Osteoblast (primary cell): Measurements from ENCODE around the gene HOXA1. TPM values are rescaled to one million over a fixed set of nuclear protein-coding genes. Genes with fewer than 3 reads are reported as not detected.

Experiments
- DNase-seq: peaks from one replicate; pipeline ENCODE4 v3.0.0; 2011; ENCODE audit warnings: low spot score, mixed read lengths; ENCODE audit not compliant: insufficient read length; ENCODE audit errors: missing footprints
- H2AFZ ChIP-seq: 2 replicates; pipeline ENCODE4 v1.6.0; 2011; ENCODE audit warnings: mild to moderate bottlenecking, low read length
- H3K27ac ChIP-seq: 2 replicates; pipeline ENCODE4 v1.5.1; 2011; ENCODE audit warnings: mild to moderate bottlenecking, low read depth, low read length, moderate library complexity
- H3K27me3 ChIP-seq: 2 replicates; pipeline ENCODE4 v1.6.0; 2012; ENCODE audit warnings: mild to moderate bottlenecking, control low read depth, inconsistent platforms, low read length, moderate library complexity; ENCODE audit not compliant: insufficient read depth
- H3K36me3 ChIP-seq: 2 replicates; pipeline ENCODE4 v1.5.1; 2011; ENCODE audit warnings: mild to moderate bottlenecking, low read length, control low read depth, moderate library complexity; ENCODE audit not compliant: insufficient read depth
- H3K4me1 ChIP-seq: 2 replicates; pipeline ENCODE4 v1.5.1; 2011; ENCODE audit warnings: mild to moderate bottlenecking, low read length, control low read depth, moderate library complexity; ENCODE audit not compliant: insufficient read depth
- H3K4me2 ChIP-seq: 2 replicates; pipeline ENCODE4 v1.6.0; 2011; ENCODE audit warnings: mild to moderate bottlenecking, low read length; ENCODE audit not compliant: insufficient read depth
- H3K4me3 ChIP-seq: fragments of 200-600 bp; sonication (generic); 3 replicates; pipeline ENCODE4 v1.5.1; 2012; ENCODE audit warnings: mild to moderate bottlenecking, low read length, inconsistent platforms; ENCODE audit not compliant: insufficient read depth
- H3K79me2 ChIP-seq: 2 replicates; pipeline ENCODE4 v1.6.0; 2012; ENCODE audit warnings: mild to moderate bottlenecking, low read length, control low read depth, inconsistent platforms; ENCODE audit not compliant: insufficient read depth
- H3K9me3 ChIP-seq: 2 replicates; pipeline ENCODE4 v1.5.1; 2011; ENCODE audit warnings: low read depth, low read length, control low read depth
- H4K20me1 ChIP-seq: 2 replicates; pipeline ENCODE4 v1.6.0; 2012; ENCODE audit warnings: mild to moderate bottlenecking, low read length, control low read depth; ENCODE audit not compliant: insufficient read depth
- total RNA-seq: library from RNA; depleted of rRNA; stranded (reverse); fragments of >200 nt; gene quantifications from 2 replicates; pipeline ENCODE4 v1.2.3, GENCODE V29; 2012
- TF ChIP-seq, protein P1 (sequence below): IDR thresholded peaks from 2 replicates; pipeline ENCODE4 v1.5.1; 2011; ENCODE audit warnings: mild to moderate bottlenecking, low read depth, low read length, moderate library complexity; ENCODE audit errors: extremely low read depth

HOXA1 gene
- total RNA-seq, 1 donor: 0.72 TPM

DNA sequence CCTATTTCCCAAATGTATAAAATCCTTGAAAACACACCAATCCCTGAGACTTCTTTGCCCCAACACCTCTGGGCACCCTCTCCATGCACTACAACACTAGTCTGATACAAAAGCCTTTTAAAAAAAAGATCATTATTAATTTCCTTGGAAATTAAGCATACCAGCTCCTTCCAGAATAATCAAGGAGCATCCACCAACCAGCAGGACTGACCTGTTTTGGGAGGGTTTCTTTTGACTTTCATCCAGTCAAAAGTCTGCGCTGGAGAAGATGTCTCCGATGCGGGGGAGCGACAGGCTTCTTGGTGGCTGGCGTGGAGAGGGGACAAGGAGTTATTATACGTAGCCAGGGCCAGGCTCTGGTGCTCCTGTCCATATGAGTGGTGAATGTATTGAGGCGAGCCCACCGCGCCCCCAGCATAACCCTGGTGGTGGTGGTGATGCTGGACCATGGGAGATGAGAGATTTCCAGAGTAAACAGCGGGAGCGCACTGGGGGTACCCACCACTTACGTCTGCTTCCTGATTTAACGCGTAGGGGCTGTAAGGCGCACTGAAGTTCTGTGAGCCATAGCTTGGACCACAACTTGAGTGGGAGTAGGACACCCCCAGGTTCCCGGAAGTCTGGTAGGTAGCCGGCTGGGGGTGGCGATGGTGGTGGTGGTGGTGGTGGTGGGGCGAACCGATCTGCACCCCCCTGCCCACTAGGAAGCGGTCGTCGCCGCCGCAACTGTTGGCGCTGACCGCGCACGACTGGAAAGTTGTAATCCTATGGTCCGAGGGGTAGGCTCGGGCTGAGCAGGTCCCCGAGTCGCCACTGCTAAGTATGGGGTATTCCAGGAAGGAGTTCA is 527 bp downstream of the HOXA1 start:
- Histone ChIP-seq H3K9me3 (no peaks in the 10 kb centered on the region), H3K4me3 (peak overlapping the region; percentile 92), H3K27ac (peak overlapping the region; percentile 68), H4K20me1 (peaks cover 13% of the 10 kb centered on the region), H2AFZ (peak overlapping the region; percentile 94), H3K79me2 (peaks cover 53% of the 10 kb centered on the region), H3K27me3 (no peaks in the 10 kb centered on the region), H3K36me3 (peaks cover 12% of the 10 kb centered on the region), H3K4me1 (peaks cover 26% of the 10 kb centered on the region), H3K4me2 (peak overlapping the region; percentile 89)
- TF ChIP-seq, protein P1, sequence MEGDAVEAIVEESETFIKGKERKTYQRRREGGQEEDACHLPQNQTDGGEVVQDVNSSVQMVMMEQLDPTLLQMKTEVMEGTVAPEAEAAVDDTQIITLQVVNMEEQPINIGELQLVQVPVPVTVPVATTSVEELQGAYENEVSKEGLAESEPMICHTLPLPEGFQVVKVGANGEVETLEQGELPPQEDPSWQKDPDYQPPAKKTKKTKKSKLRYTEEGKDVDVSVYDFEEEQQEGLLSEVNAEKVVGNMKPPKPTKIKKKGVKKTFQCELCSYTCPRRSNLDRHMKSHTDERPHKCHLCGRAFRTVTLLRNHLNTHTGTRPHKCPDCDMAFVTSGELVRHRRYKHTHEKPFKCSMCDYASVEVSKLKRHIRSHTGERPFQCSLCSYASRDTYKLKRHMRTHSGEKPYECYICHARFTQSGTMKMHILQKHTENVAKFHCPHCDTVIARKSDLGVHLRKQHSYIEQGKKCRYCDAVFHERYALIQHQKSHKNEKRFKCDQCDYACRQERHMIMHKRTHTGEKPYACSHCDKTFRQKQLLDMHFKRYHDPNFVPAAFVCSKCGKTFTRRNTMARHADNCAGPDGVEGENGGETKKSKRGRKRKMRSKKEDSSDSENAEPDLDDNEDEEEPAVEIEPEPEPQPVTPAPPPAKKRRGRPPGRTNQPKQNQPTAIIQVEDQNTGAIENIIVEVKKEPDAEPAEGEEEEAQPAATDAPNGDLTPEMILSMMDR: no peak
- DNase-seq: peak; percentile 80

DNA sequence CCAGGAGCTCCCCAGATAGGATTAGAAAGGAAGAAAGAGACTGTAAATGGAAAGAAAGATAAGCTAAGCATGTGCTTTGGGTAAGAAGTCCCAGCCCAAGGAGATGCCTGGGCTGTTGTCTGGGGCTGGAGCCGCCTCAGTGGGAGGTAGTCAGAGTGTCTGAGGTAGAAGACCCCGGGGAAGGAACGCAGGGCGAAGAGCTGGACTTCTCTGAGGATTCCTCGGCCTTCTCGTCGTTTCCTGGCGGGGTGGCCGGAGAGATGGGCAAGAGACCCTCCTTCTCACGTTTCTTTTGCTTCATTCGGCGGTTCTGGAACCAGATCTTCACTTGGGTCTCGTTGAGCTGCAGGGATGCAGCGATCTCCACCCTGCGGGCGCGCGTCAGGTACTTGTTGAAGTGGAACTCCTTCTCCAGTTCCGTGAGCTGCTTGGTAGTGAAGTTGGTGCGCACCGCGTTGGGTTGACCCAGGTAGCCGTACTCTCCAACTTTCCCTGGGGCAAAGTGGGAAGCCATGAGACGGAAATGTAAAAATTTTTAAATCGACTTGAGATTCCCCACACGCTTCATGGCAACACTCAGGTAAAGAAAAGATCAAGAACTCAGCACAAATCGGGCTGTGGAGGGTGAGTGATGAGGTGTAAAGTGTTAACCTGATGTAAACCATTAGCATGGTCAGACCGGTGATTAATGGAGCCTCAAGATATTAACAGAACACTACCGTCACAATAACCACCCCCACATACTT is 1.3 kb downstream of the HOXA1 start:
- Histone ChIP-seq H4K20me1 (peaks cover 12% of the 10 kb centered on the region), H3K4me3 (peak overlapping the region; percentile 92), H2AFZ (no peak overlapping the region), H3K9me3 (no peaks in the 10 kb centered on the region), H3K36me3 (peaks cover 7% of the 10 kb centered on the region), H3K27me3 (no peaks in the 10 kb centered on the region), H3K27ac (no peak overlapping the region), H3K4me2 (peak overlapping the region; percentile 89), H3K4me1 (peaks cover 26% of the 10 kb centered on the region), H3K79me2 (peaks cover 51% of the 10 kb centered on the region)
- no peak for DNase-seq
- TF ChIP-seq, protein P1: no peak

DNA sequence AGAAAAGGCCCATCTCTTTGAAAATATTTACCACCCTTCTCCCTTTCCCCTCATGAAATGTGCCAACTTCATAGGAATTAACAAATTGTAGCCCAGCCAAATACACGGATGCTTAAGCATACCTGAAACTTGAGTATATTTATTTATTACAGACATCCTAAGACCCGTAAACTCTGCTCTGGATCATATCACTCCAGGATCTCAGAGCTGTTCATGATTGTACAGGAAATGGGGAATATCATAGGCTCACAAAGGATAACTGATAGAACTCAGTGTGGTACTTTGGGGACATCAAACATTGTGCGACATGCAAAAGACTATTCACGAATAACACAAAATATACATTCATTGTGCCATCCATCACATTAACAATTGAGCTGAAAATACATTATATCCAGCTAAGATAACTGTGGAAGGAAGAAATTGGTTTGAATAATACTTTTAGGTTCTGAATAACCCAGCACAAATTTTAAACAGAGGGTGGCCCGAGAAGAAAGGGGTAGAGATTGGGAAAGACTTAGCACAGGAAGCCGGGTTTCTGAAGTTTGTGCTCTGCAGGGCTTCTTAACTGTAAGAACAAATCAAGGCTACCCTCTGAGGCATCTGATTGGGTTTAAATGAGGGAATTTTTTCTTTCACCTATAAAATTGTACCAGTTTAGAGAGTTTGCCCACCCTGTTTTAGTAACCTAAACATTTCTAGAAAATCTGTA is 2.5 kb downstream of the HOXA1 start:
- no peaks in the 10 kb centered on the region for H3K9me3 ChIP-seq
- no peaks in the 10 kb centered on the region for H3K36me3 ChIP-seq
- H3K27me3 ChIP-seq: no peaks in the 10 kb centered on the region
- no peak overlapping the region for H3K4me2 ChIP-seq
- peaks cover 5% of the 10 kb centered on the region for H4K20me1 ChIP-seq
- no peak overlapping the region for H3K27ac ChIP-seq
- peaks cover 16% of the 10 kb centered on the region for H3K4me1 ChIP-seq
- no peak overlapping the region for H2AFZ ChIP-seq
- H3K4me3 ChIP-seq: no peak overlapping the region
- TF ChIP-seq, protein P1: no peak
- DNase-seq: no peak
- peaks cover 39% of the 10 kb centered on the region for H3K79me2 ChIP-seq
